NCI-H2196 treated with DMSO at 0.1 percent for 48 hours (cell line): ENCODE results near the gene PHLPP2.

ENCODE experiments used
- DNase-seq: peaks from one replicate; lab custom pipeline; 2025; ENCODE audit not compliant: unreplicated experiment; lab: John Stamatoyannopoulos, UW

PHLPP2 gene

DNA sequence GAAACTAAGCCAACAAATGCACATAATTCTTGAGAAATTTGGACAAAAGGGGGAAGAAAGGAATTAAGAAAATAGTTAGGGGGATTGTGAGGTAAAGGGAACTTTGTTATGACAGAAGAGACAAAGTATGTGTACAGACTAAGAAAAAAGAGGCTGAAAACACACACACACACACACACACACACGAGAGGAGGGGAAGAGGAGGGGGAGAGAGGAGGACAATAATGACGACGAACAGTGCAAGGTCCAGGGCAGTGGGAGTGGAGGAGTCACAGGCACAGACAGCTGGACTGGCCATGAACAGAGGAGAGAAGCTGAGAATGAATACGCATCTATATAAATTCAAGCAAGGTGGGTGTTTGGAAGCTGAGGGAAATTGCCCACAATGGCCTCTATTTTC is 54.0 kb downstream of the PHLPP2 start:
- no peak for DNase-seq

- no peak for DNase-seq
Measured at GRCh38 chr16:71669926-71670536, 54.5 kb downstream of the PHLPP2 start.

DNA sequence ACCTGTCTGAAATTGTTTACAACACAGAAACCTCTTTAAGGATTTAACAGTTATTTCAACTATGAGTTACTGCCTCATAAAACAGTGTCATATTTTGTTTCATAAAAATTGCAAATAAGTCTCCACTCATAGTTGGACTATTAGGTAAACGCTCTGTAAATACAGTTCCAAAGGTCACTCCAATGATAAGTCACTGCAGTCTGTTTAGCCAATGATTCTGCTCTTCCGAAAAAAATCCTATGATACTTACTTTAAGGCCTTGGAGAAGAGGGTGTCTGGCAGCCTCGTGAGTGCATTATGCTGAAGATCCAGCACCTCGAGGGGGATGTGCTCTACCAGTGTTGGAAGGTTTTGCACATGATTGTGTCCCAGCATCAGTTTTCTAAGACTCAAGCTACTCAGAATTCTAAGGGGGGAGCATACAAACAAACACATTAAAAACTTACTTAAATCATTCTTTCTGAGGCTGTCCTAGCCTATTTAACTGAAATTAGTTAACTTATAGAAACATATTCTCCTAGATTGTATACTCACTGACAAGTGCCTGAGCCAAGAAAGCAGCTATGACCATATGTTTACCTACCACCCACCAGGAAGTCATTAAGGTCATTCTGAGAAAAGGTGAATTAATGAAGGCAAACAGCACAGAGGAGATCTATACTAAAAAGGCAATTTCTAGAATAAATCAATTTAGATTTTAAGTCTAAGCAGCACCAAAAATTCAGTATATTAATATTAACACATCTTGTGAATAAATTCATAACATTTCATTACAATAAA is 57.4 kb downstream of the PHLPP2 start:
- DNase-seq = no peak

- DNase-seq = no peak
Measured at GRCh38 chr16:71666264-71666663, 58.2 kb downstream of the PHLPP2 start.

DNA sequence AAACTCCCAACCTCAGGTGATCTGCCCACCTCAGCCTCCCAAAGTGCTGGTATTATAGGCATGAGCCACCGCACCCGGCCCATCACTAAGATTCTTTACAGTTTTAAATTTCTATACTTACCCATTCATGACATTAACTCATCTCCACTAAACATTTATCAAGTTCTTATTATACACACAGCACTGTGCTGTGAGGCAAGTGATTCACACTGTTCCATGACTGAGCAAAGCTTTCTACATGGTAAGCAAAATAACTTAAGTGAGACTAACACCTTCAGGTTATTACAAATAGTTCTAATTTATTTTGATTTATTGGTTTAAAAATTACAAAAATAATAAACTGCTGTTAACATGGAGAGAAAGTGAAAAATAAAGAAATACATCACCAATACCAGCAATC is 65.0 kb downstream of the PHLPP2 start:
- no peak for DNase-seq

- DNase-seq = peak; percentile 27
Measured at GRCh38 chr16:71658771-71659170, 65.7 kb downstream of the PHLPP2 start.

DNA sequence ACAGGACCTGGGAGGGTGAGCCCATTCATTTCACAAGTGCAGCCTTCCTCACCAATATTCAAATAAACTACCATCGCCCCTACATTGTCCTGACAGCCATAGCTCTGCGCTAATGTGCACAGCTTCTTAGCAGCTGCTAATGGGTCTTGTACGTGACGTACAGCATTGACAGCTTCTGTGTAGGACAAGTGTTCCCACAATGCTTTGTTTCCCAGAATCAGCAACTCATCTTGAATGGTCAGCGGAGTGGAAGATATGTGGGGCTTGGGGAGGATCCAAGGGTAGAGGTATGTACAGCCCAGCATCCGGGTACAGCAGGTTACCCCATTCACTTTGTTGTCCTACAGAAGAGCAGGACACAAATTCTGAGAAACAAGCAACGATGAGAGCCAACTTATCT is 74.8 kb downstream of the PHLPP2 start:
- DNase-seq = no peak

- no peak for DNase-seq
Measured at GRCh38 chr16:71648921-71649320, 75.6 kb downstream of the PHLPP2 start.

GRCh38 chr16:71648162-71648561 is 76.3 kb downstream of the PHLPP2 start:
- no peak for DNase-seq

GRCh38 chr16:71647391-71647790 is 77.1 kb downstream of the PHLPP2 start:
- DNase-seq = no peak

DNA sequence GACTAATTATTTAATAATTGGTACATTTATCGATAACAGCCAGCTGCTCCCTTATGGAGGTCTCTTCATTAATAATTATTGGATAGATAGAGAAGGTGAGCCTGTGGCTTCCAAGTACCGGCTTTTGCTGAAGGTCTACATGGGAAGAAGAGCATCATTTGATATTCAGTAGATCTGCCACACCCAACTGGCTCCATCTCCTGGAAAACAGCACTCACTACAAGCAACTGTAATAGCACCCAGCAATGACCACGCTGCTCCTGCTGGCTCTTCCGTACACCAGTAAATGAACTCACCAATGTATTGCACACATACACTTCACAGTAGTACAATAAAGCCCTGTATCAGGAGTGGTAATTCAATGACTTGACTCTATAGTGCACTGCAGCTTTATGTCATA is 79.1 kb downstream of the PHLPP2 start:
- DNase-seq = no peak

DNA sequence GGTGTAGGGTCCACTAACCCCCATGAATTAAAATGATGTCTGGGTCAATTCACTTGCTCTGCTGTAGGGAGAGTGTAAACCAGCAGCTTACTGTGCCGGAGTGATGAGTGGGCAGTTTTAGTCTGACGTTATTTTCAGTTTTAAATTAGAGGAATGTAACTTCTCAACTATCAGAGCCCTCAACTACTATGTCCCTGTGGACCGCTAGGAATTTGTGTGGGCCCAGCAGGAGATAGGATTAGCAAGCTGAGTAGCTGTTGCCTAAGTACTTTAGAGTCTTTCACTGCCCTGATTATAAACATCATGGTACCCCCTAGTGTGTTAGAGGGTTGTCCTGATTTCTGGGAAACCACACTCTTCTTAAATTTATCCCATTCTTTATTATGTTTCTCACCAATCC is 87.1 kb downstream of the PHLPP2 start:
- DNase-seq = no peak

GRCh38 chr16:71635632-71636031 is 88.9 kb downstream of the PHLPP2 start:
- DNase-seq = no peak

- no peak for DNase-seq
Measured at GRCh38 chr16:71631776-71632175, 92.7 kb downstream of the PHLPP2 start.

- no peak for DNase-seq
Measured at GRCh38 chr16:71630808-71631207, 93.7 kb downstream of the PHLPP2 start.

DNA sequence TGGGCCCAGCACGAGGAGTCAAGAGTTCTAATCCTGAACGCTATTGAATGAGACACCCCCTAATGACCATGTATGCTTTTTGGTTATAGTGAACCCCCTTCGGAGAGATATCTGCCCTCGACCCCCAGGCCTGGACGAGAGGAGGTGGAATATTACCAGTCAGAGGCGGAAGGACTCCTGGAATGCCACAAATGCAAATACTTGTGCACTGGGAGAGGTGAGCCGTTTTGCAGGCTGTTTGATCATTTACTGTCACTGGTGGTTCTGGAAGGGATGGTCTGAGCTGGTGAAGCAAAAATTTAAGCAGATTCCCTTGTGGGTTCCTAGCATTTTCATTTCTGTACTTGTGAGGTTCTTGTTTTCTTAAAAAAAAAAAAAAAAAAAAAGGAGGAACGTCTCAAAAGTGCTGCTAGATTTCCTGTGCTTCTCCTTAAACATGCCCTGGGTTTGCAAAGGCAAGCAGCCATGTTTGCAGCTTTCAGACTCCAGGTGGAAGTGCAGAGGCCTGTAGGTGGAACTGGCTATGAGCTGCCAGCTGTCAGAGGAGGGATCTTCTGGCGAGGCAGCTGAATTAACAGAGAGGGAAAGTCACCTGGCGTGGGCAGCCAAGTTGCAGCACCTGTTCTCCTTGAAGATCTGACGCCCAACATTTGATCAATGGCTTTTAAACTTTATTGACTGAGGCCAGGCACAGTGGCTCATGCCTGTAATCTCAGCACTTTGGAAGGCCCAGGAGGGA is 95.1 kb downstream of the PHLPP2 start:
- DNase-seq = no peak

DNA sequence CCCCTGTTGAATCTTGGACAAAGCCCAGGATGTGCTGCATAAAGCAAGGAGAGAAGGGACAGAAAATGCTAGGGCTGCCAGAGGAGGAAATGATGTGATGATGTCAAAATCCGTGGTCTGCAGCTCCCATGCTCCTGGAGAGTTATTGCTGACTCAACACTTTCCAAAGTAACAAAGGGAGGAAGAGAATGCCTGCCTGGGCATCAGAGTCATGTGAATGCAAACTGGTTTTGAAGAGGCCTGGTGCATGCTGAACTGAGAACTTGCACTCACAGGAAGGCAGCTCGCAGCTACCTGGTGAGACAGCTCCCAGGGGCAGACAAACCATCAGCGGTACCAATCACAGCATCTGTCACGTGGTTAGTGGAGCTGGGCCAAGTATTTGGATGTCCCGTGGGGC is 95.7 kb downstream of the PHLPP2 start:
- no peak for DNase-seq

DNA sequence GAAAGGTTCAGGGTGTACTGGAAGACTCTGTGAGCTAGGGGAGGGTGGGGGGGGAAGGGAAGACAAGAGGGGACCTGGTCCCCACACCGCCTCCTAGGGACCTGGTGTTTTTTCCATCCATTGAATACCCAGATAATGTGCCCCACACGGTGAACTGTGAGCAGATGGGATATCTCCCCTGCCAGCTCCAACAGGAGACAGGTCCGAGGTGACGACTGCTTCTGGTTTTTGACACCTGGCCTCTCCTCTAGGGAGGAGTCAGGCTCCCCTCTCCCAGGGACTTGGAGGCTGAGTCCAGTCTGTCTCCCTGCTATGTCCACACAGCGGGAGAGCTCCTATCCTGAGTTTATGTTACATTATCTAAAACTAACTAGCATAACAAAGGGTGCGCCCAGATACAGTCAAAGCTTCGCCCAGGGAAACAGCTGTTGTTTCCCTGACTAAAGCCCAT is 96.7 kb downstream of the PHLPP2 start:
- no peak for DNase-seq

DNA sequence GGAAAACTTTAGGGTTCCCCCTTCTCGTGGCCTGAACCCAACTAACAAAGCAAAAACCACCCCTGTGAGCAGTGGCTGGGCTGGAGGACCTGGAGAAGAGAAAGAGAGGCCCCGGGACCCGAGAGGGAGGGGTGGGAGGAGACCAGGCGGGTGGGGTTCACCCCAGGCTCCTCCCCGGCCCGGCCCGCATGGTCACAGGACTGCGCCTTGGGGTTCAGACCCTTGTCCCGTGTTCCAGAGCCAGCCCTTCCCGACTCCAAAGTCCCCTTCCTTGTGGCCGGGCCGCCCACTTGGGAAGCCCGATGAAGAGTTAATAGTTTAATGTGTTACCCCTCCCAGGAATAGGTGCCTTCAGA is 97.7 kb downstream of the PHLPP2 start:
- no peak for DNase-seq

- no peak for DNase-seq
Measured at GRCh38 chr16:71626018-71626857, 98.3 kb downstream of the PHLPP2 start, which contains the start of gene MARVELD3. Gene MARVELD3 (plus strand): TSS chr16:71626184. CDS start chr16:71626230, 46 bp downstream.
